ENCODE data around the gene GAB1. TPM values are rescaled to one million over a fixed set of nuclear protein-coding genes. Genes with fewer than 3 reads are reported as not detected.
A peak's percentile ranks its signal among the peaks of the same experiment; 100 is the strongest.

The GAB1 gene
- total RNA-seq, 6 experiments from 2014 or later: 6.6 to 8.9 (median 6.9) TPM

DNA sequence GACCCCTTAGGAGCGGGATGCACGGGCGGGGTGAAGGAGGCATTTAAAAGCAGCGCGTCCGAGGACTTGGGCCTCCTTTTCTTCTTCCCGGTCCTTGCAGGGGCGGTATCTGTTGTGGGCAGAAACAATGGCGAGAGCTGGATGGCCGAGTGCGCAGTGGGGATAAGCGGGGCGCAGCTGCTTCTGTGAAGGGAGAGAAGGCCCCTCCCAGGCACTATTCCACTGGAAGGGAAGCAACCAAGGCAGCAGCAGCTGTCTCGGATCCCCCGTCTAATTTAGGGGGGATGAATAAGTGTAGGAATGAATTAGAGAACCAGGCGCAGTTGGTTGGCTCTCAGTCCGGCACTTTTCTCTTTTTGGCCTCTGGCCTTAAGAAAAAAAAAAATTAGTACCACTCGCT, 177.8 kb downstream of the GAB1 start:
- TF ChIP-seq, protein P1, sequence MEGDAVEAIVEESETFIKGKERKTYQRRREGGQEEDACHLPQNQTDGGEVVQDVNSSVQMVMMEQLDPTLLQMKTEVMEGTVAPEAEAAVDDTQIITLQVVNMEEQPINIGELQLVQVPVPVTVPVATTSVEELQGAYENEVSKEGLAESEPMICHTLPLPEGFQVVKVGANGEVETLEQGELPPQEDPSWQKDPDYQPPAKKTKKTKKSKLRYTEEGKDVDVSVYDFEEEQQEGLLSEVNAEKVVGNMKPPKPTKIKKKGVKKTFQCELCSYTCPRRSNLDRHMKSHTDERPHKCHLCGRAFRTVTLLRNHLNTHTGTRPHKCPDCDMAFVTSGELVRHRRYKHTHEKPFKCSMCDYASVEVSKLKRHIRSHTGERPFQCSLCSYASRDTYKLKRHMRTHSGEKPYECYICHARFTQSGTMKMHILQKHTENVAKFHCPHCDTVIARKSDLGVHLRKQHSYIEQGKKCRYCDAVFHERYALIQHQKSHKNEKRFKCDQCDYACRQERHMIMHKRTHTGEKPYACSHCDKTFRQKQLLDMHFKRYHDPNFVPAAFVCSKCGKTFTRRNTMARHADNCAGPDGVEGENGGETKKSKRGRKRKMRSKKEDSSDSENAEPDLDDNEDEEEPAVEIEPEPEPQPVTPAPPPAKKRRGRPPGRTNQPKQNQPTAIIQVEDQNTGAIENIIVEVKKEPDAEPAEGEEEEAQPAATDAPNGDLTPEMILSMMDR (IDR thresholded peaks at IDR 0.05): no peak
- peak overlapping the region; percentile 100 for H3K27ac Mint-ChIP-seq
- H3K4me3 Mint-ChIP-seq: peak overlapping the region; percentile 97
- H3K36me3 Mint-ChIP-seq (ENCODE audit: low read depth): peaks cover 31% of the 10 kb centered on the region
- peaks cover 9% of the 10 kb centered on the region for H3K27me3 Mint-ChIP-seq (ENCODE audit: insufficient read depth)
- peaks cover 36% of the 10 kb centered on the region for H3K4me1 Mint-ChIP-seq (ENCODE audit: low read depth)
- H3K9me3 Mint-ChIP-seq: no peaks in the 10 kb centered on the region
- peak; percentile 28 for DNase-seq

DNA sequence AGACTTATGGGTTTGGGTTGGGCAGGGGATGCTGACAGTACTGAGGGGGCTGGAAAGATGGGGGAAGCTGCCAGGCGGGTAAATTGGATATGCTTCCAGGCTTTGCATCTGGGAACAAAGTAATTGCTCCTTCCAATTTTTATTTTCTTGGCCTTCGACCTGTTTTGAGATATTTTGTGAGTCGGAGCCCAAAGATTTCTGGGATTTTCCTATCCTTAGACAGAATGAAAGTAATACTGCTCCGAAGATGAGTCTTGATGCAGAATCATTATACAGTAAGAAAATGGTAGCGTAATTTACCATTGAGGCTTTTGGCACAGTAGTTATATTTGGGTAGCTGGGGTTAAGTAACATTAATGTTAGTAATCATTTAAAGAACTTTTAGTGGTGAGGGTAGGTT, 178.2 kb downstream of the GAB1 start:
- no peak for DNase-seq
- peaks cover 40% of the 10 kb centered on the region for H3K4me1 Mint-ChIP-seq (ENCODE audit: low read depth)
- peak overlapping the region; percentile 97 for H3K4me3 Mint-ChIP-seq
- peaks cover 35% of the 10 kb centered on the region for H3K36me3 Mint-ChIP-seq (ENCODE audit: low read depth)
- H3K27ac Mint-ChIP-seq: peak overlapping the region; percentile 100
- H3K9me3 Mint-ChIP-seq: no peaks in the 10 kb centered on the region
- H3K27me3 Mint-ChIP-seq (ENCODE audit: insufficient read depth): peaks cover 9% of the 10 kb centered on the region
- TF ChIP-seq, protein P1 (IDR thresholded peaks at IDR 0.05): no peak

DNA sequence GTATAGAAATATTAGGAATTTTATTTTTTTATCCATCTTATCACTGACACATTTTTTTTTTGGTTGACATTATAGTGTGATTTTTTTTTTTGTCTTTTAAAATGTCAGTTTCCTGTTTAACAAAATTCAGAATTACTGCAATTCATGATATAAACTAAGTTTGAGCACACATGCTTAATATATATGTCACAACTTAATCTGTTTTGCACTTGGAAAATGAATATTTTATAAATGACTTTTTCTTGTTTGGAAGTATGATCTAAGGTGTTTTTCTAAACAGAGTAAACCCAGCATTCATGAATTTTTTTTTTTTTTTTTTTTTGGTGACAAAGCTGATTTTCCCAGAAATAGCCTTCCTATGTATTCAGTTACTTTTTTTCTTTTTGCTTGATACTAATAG, 179.2 kb downstream of the GAB1 start:
- peaks cover 48% of the 10 kb centered on the region for H3K4me1 Mint-ChIP-seq (ENCODE audit: low read depth)
- H3K27me3 Mint-ChIP-seq (ENCODE audit: insufficient read depth): peaks cover 4% of the 10 kb centered on the region; the same call in 1 of the 2 replicates
- no peak for DNase-seq
- H3K27ac Mint-ChIP-seq: no peak overlapping the region
- TF ChIP-seq, protein P1 (IDR thresholded peaks at IDR 0.05): no peak
- no peaks in the 10 kb centered on the region for H3K9me3 Mint-ChIP-seq
- H3K4me3 Mint-ChIP-seq: peak overlapping the region; percentile 97
- peaks cover 39% of the 10 kb centered on the region for H3K36me3 Mint-ChIP-seq (ENCODE audit: low read depth)

DNA sequence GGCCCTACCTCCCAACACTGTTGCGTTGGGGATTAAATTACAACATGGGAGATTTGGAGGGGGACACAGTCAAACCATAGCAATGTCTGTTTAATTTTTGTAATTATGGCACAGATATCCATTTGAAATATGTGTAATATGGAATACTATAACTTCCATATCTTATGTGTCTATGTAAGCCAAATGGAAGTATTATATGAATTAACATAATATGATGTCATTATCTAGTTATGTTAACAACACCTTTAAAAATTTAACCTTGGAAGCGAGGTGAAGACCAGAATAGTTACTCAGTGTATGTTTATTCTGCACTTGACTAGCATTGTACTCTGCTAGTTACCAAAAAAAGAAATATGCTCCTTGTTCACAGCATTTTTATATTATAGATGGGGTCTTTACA, 181.1 kb downstream of the GAB1 start:
- DNase-seq: no peak
- Mint-ChIP-seq H3K4me3 (no peak overlapping the region), H3K9me3 (no peaks in the 10 kb centered on the region), H3K27me3 (ENCODE audit: insufficient read depth) (peaks cover 4% of the 10 kb centered on the region; the same call in 1 of the 2 replicates), H3K4me1 (ENCODE audit: low read depth) (peaks cover 52% of the 10 kb centered on the region), H3K36me3 (ENCODE audit: low read depth) (peaks cover 44% of the 10 kb centered on the region), H3K27ac (peak overlapping the region; percentile 43; the same call in 1 of the 2 replicates)
- TF ChIP-seq, protein P1 (IDR thresholded peaks at IDR 0.05): no peak

Small RNA genes lying within 50 kb of the gene (microRNA-seq; reads per million reads assigned to microRNA genes)
- gene MIR3139: not detected

Other genes starting within 250 kb of the GAB1 start
- 10 to 100 TPM; 13.8 to 20.4 (median 18.3) TPM for gene USP38, start 152.0 kb upstream of the GAB1 start, total RNA-seq (2021; fragmentation: NEBNext Ultra II Directional; extraction: Animal tissue kit (Norgen Biotek cat#: 25700))
- 10 to 100 TPM; 38.6 to 44.6 (median 40.5) TPM for gene SMARCA5, start 176.8 kb downstream of the GAB1 start, total RNA-seq (2021; fragmentation: NEBNext Ultra II Directional; extraction: Animal tissue kit (Norgen Biotek cat#: 25700))

All from HFFc6 (cell line).